K562 (cell line): ENCODE measurements around the gene NAP1L1. TPM values are rescaled to one million over a fixed set of nuclear protein-coding genes. Genes with fewer than 3 reads are reported as not detected.

Source experiments
- ATAC-seq: fragments of 200-7000 bp; cut with Tn5 transposase; 3 replicates; pipeline ENCODE4 v1.9.1; 2020; ENCODE audit warnings: moderate library complexity
- BruUV-seq: library from RNA; stranded (reverse); fragments of 400-500 nt; replicated peaks from 2 replicates; lab custom pipeline; 2021; lab: Mats Ljungman, UMichigan
- CTCF ChIA-PET: fragments of 300-600 bp; formaldehyde crosslinking; extraction: SDS; loops from one replicate; lab custom pipeline; 2021; ENCODE audit warnings: low intra/inter-chr PET ratio; lab: Yijun Ruan, JAX
- POLR2A ChIA-PET: fragments of 300-600, 350-650 bp; sonication (Branson Sonifier 250); formaldehyde crosslinking; extraction: SDS; loops from one replicate; lab custom pipeline; 2021; ENCODE audit warnings: antibody characterized with exemption, inconsistent platforms; lab: Yijun Ruan, JAX
- DNase-seq, 4 experiments: peaks; one replicate each; pipeline versions ENCODE4 v3.0.0 to v3.0.0-alpha.2; 2011 to 2018; ENCODE audit warnings: low spot score in 3 of 4, mixed read lengths in 3 of 4; ENCODE audit errors: extremely low read depth in 1 of 4
- FAIRE-seq: peaks from 2 replicates; lab custom pipeline; 2011; peaks lifted over from hg19 to GRCh38; lab: Jason Lieb, UNC
- H2AFZ ChIP-seq: 2 replicates; pipeline ENCODE4 v1.6.0; 2011; ENCODE audit warnings: low read depth, low read length, control low read depth, inconsistent platforms
- H3K27ac ChIP-seq: fragments of 200-600 bp; 3 replicates; pipeline ENCODE4 v1.8.0; 2011; ENCODE audit warnings: low read depth, mild to moderate bottlenecking, control low read depth, inconsistent platforms, low read length, moderate library complexity, mixed read lengths; ENCODE audit errors: extremely low read depth
- H3K27me3 ChIP-seq, 2 experiments: fragments of 300-600 bp in 1 of 2; 2 replicates in 1 of 2; 3 replicates in 1 of 2; pipeline versions ENCODE4 v1.6.0 to v1.8.0; 2011; ENCODE audit warnings: inconsistent platforms in 2 of 2, low read length in 2 of 2, mild to moderate bottlenecking in 1 of 2, mixed read lengths in 1 of 2, moderate library complexity in 1 of 2; ENCODE audit not compliant: control insufficient read depth in 2 of 2, insufficient read depth in 2 of 2
- H3K36me3 ChIP-seq: fragments of 300-600 bp; 3 replicates; pipeline ENCODE4 v1.8.0; 2011; ENCODE audit warnings: mild to moderate bottlenecking, low read length, inconsistent platforms; ENCODE audit not compliant: control insufficient read depth, insufficient read depth
- H3K4me1 ChIP-seq, 2 experiments: fragments of 200-600 bp in 1 of 2; replicated peaks in 1 of 2; 2 replicates in 1 of 2; 3 replicates in 1 of 2; pipeline versions ENCODE4 v1.5.1 to v1.8.0; 2011; ENCODE audit warnings: inconsistent platforms in 2 of 2, low read length in 2 of 2, mild to moderate bottlenecking in 1 of 2, mixed read lengths in 1 of 2, moderate library complexity in 1 of 2; ENCODE audit not compliant: control insufficient read depth in 2 of 2, insufficient read depth in 2 of 2
- H3K4me2 ChIP-seq: 2 replicates; pipeline ENCODE4 v1.6.1; 2011; ENCODE audit warnings: low read length, control low read depth, inconsistent platforms, mixed read lengths; ENCODE audit not compliant: insufficient read depth
- H3K4me3 ChIP-seq: fragments of 200-600 bp; sonication (generic), shearing (Covaris generic); 2 replicates; pipeline ENCODE4 v1.5.1; 2016; ENCODE audit warnings: control low read depth, inconsistent platforms
- H3K79me2 ChIP-seq: fragments of 200-600 bp; 3 replicates; pipeline ENCODE4 v1.8.0; 2011; ENCODE audit warnings: low read length, inconsistent platforms; ENCODE audit not compliant: control insufficient read depth, insufficient read depth
- H3K9ac ChIP-seq, 2 experiments: 2 replicates each; pipeline versions ENCODE4 v1.6.0 to v1.6.1; 2011; ENCODE audit warnings: low read depth in 2 of 2, low read length in 2 of 2, control low read depth in 1 of 2, inconsistent platforms in 1 of 2, mild to moderate bottlenecking in 1 of 2, mixed read lengths in 1 of 2; ENCODE audit not compliant: insufficient read depth in 1 of 2
- H3K9me1 ChIP-seq: one replicate; pipeline ENCODE4 v1.6.0; 2011; ENCODE audit warnings: inconsistent platforms, mild to moderate bottlenecking, low read length, moderate library complexity; ENCODE audit not compliant: control insufficient read depth, insufficient read depth
- H3K9me3 ChIP-seq: replicated peaks from 2 replicates; pipeline ENCODE4 v1.5.1; 2011; ENCODE audit warnings: low read depth, low read length, inconsistent platforms; ENCODE audit not compliant: control insufficient read depth, insufficient read depth
- H4K20me1 ChIP-seq: replicated peaks from 2 replicates; pipeline ENCODE4 v1.6.1; 2011; ENCODE audit warnings: low read length, inconsistent platforms, mixed read lengths; ENCODE audit not compliant: control insufficient read depth, insufficient read depth
- DMBX1 ChIP-seq: fragments of 250-450 bp; sonication (Bioruptor Pico); IDR thresholded peaks from 2 replicates; pipeline ENCODE4 v1.8.0; 2022; ENCODE audit warnings: inconsistent platforms, mild to moderate bottlenecking, moderate library complexity, borderline replicate concordance
- FIP1L1 ChIP-seq: fragments of 200-400 bp; formaldehyde crosslinking; IDR thresholded peaks from 2 replicates; pipeline ENCODE4 v1.6.1; 2018; ENCODE audit warnings: mild to moderate bottlenecking, low read depth, low read length; ENCODE audit not compliant: poor library complexity, severe bottlenecking
- FOS ChIP-seq: IDR thresholded peaks from 3 replicates; pipeline ENCODE4 v1.6.1; 2011; ENCODE audit not compliant: insufficient read length; ENCODE audit errors: extremely low read depth
- SIN3B ChIP-seq: fragments of 450-650 bp; IDR thresholded peaks from 2 replicates; pipeline ENCODE4 v1.6.1; 2017; ENCODE audit warnings: low read depth, mild to moderate bottlenecking, moderate library complexity
- SRF ChIP-seq, 2 experiments: fragments of 250-450, 450-650 bp in 1 of 2; sonication (Bioruptor Pico) in 1 of 2; sonication (generic) in 1 of 2; formaldehyde crosslinking; IDR thresholded peaks; 2 replicates each; pipeline versions ENCODE4 v1.5.0 to v1.5.1; 2020 to 2022; ENCODE audit warnings: mild to moderate bottlenecking in 1 of 2, missing genetic modification reagents in 1 of 2
- TBP ChIP-seq: optimal IDR thresholded peaks from 2 replicates; pipeline ENCODE3; 2011; ENCODE audit warnings: low read depth, low read length, improper control_type of control experiment
- ZNF507 ChIP-seq: conservative IDR thresholded peaks from 2 replicates; pipeline ENCODE4 v1.6.1; 2017; ENCODE audit warnings: missing genetic modification characterization, missing compliant biosample characterization
- WGBS: fragments of 100-300 bp; shearing (Covaris generic); methylation state at CpG from one replicate; pipeline ENCODE4 v1.1.6; 2016; ENCODE audit warnings: low coverage, mixed read lengths; ENCODE audit not compliant: insufficient coverage; ENCODE audit errors: missing lambda C conversion rate; 5-methylcytosine and 5-hydroxymethylcytosine counted together
- in situ Hi-C: fragments of 300-500 bp; cut with MboI; formaldehyde crosslinking; loops from 4 replicates; pipeline ENCODE4 v1.15.0; 2018; ENCODE audit warnings: inconsistent platforms, mixed read lengths
- intact Hi-C: fragments of 100-400 bp; cut with micrococcal nuclease; formaldehyde crosslinking; loops from 2 replicates; pipeline ENCODE4 v1.14.2; 2022
- polyA plus RNA-seq, 8 experiments: library from polyadenylated mRNA; depleted of rRNA in 4 of 8; stranded (reverse) in 5 of 8; unstranded in 3 of 8; fragments of >200 nt; fragmentation: Nextera tagmentation in 2 of 8; fragmentation: Illumina TruSeq in 1 of 8; extraction: Ambion mirVana in 2 of 8; extraction: Trizol in 1 of 8; gene quantifications; 2 replicates each; pipeline versions ENCODE4 v1.2.1 to v1.2.3, GENCODE V29; 2011 to 2014; ENCODE audit warnings: inconsistent platforms in 1 of 8, missing spikeins in 1 of 8
- total RNA-seq, 7 experiments: library from RNA; depleted of rRNA in 6 of 7; stranded (reverse); fragments of >200 nt in 6 of 7; fragmentation: Illumina TruSeq in 2 of 7; extraction: Trizol in 2 of 7; gene quantifications; 2 replicates each; pipeline versions ENCODE4 v1.2.1 to v1.2.3, GENCODE V29; 2011 to 2021; ENCODE audit warnings: low replicate concordance in 1 of 7
- TF ChIP-seq, protein P1 (sequence below): fragments of 450-650 bp; formaldehyde crosslinking; IDR thresholded peaks from 2 replicates; pipeline ENCODE4 v1.4.0; 2022; ENCODE audit warnings: mild to moderate bottlenecking, moderate library complexity

Gene NAP1L1
- total and polyA plus RNA-seq, 9 of the 15 experiments (the other 6 are each of a cell fraction or from before 2014, with no cell fraction given), result 287 to 747 (median 450) TPM

DNA sequence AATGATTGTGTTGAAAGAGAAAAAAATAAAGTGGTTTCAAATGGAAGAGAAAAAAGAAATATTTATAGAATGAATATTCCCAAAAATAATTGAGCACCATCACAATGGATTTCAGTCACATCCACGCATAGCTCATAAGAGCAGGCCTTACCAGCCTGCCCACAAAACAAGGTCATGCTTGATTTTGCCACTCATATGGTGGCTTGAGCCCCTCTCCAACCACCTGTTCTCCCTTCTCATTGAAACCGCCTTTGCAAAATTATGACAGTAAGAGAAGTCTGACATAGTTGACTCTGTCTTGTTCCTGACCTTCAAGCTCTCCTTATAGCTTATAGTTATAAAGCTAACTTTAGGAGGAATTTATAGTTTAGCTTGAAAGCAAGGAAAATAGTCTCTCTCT is 33.3 kb upstream of the NAP1L1 start:
- in situ Hi-C loops, result no loop called here
- Histone ChIP-seq H2AFZ (peak overlapping the region; percentile 52), H3K9ac (no peak overlapping the region), H3K4me1 (peaks cover 14 to 28% of the 10 kb centered on the region in 2 experiments; a peak in 4 of 5 replicates), H3K79me2 (no peaks in the 10 kb centered on the region), H3K9me3 (no peaks in the 10 kb centered on the region; the same call in 1 of the 2 replicates), H3K4me2 (no peak overlapping the region), H3K4me3 (no peak overlapping the region), H4K20me1 (no peaks in the 10 kb centered on the region), H3K27me3 (no peaks in the 10 kb centered on the region), H3K27ac (no peak overlapping the region), H3K9me1 (no peaks in the 10 kb centered on the region), H3K36me3 (no peaks in the 10 kb centered on the region)
- no peak for DNase-seq
- ChIA-PET POLR2A (no interaction called here), CTCF (no interaction called here)
- WGBS, result 96% methylated on average over 2 of the region's 2 CpGs
- intact Hi-C loops, result no loop called here
- no peak for TF ChIP-seq DMBX1 (CRISPR knock-in tag)
- TF ChIP-seq TBP, result no peak
- TF ChIP-seq, protein P1, sequence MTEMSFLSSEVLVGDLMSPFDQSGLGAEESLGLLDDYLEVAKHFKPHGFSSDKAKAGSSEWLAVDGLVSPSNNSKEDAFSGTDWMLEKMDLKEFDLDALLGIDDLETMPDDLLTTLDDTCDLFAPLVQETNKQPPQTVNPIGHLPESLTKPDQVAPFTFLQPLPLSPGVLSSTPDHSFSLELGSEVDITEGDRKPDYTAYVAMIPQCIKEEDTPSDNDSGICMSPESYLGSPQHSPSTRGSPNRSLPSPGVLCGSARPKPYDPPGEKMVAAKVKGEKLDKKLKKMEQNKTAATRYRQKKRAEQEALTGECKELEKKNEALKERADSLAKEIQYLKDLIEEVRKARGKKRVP (CRISPR knock-in tag), result no peak
- TF ChIP-seq ZNF507 (tag), result no peak
- TF ChIP-seq SIN3B, result no peak
- no peak for TF ChIP-seq SRF (CRISPR knock-in tag; IDR thresholded peaks at IDR 0.05)
- no peak for TF ChIP-seq FIP1L1
- TF ChIP-seq FOS, result no peak
- ATAC-seq, result no peak
- no peak for FAIRE-seq
- BruUV-seq, result no TSS peak
